ENCODE data around the gene ZNF234.

DNA sequence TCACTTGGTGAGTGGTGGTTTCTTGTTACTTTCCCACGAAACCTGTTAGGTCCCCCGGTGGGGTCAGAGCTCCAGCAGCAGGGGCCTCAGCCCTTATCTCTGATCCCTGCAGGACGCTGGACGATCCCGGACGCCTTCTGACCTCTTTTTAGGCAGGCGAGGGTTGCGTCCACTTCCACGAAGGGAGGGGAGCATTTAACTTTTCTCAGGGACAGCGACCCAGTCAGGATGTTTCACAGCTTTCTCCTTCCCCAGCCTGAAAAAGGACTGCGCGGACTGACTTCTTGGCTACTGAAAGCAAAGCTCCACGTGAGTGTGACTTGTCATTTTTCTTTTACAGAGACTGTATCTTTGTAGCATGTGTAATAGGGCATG, 692 bp downstream of the ZNF234 start:
- TF ChIP-seq, protein P1, sequence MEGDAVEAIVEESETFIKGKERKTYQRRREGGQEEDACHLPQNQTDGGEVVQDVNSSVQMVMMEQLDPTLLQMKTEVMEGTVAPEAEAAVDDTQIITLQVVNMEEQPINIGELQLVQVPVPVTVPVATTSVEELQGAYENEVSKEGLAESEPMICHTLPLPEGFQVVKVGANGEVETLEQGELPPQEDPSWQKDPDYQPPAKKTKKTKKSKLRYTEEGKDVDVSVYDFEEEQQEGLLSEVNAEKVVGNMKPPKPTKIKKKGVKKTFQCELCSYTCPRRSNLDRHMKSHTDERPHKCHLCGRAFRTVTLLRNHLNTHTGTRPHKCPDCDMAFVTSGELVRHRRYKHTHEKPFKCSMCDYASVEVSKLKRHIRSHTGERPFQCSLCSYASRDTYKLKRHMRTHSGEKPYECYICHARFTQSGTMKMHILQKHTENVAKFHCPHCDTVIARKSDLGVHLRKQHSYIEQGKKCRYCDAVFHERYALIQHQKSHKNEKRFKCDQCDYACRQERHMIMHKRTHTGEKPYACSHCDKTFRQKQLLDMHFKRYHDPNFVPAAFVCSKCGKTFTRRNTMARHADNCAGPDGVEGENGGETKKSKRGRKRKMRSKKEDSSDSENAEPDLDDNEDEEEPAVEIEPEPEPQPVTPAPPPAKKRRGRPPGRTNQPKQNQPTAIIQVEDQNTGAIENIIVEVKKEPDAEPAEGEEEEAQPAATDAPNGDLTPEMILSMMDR (IDR thresholded peaks at IDR 0.05): no peak
- TF ChIP-seq POLR2A (IDR thresholded peaks at IDR 0.05) (no peak), EP300 (IDR thresholded peaks at IDR 0.05) (no peak), POLR2AphosphoS5 (IDR thresholded peaks at IDR 0.05) (no peak)
